GOT3 (cell line): Measurements from ENCODE around the gene ZNG1B.
"Not testable (repeated sequence)": the region's sequence is repeated elsewhere in the genome, so short reads cannot be mapped to it uniquely, and the experiment has no call there.

Source experiments
- DNase-seq: peaks from one replicate; lab custom pipeline; 2025; ENCODE audit warnings: mixed read lengths; lab: John Stamatoyannopoulos, UW

The ZNG1B gene

GRCh38 chr2:113503094-113504042 lies 65.9 kb downstream of the ZNG1B start:
- DNase-seq, result not testable (repeated sequence)

DNA sequence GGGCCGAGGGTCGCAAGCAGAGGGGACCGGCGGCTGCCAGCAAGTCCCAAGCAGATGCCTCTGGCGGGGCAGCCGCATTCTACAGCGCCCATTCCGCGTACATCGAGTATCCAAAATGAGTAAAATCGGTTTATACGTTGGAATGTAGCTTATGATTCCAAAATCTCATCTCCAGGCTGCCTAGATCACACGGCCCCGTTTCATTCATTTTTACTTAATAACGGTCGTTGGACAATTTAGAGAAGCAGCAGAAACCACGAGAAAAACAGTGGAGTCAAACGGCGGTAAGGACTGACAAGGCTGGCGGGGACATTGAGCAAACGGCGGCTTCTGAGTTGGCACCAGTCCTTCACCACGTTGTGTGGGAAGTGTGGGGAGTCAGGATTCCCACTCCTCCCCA lies 66.6 kb downstream of the ZNG1B start:
- DNase-seq, result not testable (repeated sequence)

GRCh38 chr2:113507394-113508140 lies 70.1 kb downstream of the ZNG1B start:
- DNase-seq, result not testable (repeated sequence)

- not testable (repeated sequence) for DNase-seq
Measured at GRCh38 chr2:113508187-113508586, 70.7 kb downstream of the ZNG1B start.

DNA sequence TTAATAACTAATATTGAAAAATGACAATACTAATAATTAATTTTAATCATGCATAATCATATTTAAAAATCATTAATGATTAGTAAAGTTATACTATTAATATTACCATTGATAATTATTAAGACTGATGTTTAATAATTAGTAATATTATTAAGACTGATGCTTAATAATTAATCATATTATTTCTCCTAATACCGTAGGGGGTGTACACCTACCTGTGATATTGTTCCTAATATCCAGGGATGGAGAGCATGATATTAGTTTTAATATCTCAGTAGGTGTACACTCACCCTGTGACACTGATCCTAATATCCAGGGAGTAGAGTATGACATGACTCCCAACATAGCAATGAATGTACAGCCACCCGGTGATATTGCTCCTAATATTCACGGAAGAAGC lies 73.4 kb downstream of the ZNG1B start:
- DNase-seq, result not testable (repeated sequence)

DNA sequence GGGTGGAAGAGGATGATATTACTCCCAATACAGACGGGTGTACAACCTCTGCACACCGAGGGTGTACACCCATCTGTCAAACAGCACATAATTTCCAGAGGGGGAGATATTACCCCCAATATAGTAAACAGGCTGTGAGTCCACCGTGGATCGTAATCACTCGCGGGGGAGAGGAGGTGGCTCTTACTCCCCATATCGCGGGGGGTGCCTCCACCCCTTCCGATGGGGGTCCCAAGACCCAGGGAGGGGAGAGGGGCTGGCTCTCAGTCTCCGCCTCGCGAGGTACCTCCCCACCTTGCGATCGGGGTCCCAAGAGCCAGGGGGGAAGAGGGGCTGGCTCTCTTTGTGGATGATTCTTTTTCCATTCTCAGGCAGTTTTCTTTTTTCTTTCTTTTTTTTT lies 74.4 kb downstream of the ZNG1B start:
- DNase-seq, result not testable (repeated sequence)

- DNase-seq, result not testable (repeated sequence)
Measured at GRCh38 chr2:113515457-113515856, 78.0 kb downstream of the ZNG1B start.

GRCh38 chr2:113515995-113516394 lies 78.5 kb downstream of the ZNG1B start:
- not testable (repeated sequence) for DNase-seq

GRCh38 chr2:113517025-113517424 lies 79.5 kb downstream of the ZNG1B start:
- DNase-seq, result not testable (repeated sequence)

GRCh38 chr2:113520837-113521236 lies 83.3 kb downstream of the ZNG1B start:
- not testable (repeated sequence) for DNase-seq

DNA sequence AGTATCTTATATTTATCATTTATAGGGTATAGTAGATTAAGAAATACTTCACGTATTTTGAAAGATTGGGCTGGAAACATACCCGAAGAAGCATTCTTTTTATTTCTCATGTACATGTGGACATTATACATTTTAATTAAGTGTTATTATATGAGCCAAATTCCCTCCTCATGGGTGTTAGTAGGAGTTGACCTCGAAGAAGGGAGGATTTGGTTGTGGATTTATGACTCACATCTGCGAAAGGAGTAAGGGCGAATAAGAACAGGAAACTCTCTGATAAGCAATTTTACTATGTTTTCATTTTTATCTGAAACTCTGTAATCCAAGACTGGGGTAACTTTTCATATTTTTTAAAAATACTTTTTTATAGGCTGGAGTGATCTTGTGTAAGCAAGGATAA lies 84.0 kb downstream of the ZNG1B start:
- DNase-seq, result not testable (repeated sequence)

DNA sequence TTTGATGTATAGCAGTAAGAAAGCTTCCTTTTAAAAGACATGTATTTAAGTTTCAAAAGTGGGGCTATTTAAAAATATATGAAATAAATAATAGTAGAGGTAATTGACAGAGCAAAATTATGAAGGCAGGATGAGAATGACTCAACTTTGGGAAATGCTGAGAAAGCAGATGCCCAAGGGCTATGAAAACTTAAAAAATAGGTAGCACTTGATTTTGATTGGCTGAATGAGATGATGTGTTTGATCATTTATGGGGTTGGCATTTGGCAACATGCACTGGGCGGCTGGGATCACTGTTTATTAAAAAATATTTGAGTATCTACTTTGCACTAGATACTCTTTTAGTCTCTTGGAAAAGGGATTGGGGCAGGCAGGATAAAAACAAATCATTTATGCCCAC lies 87.5 kb downstream of the ZNG1B start:
- DNase-seq, result not testable (repeated sequence)

GRCh38 chr2:113527350-113528045 lies 90.0 kb downstream of the ZNG1B start:
- DNase-seq, result not testable (repeated sequence)

DNA sequence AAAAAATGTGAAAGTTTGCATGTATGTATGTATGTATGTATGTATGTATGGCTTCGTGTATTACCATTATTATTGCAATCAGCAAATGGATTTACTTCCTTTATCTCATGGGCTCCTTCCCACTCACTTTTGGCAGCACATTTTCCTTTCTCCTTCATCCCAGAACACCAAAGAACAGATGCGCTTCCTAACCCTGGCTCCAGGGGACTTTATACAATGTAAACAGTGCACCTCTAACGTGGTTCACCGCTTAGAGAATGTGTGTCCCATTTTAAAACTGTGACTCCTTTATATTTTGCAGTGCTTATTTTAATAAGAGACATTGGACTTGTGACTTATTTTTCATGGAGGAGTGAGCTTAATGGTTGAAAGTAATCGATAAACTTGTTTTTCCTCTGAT lies 90.6 kb downstream of the ZNG1B start:
- DNase-seq, result not testable (repeated sequence)

DNA sequence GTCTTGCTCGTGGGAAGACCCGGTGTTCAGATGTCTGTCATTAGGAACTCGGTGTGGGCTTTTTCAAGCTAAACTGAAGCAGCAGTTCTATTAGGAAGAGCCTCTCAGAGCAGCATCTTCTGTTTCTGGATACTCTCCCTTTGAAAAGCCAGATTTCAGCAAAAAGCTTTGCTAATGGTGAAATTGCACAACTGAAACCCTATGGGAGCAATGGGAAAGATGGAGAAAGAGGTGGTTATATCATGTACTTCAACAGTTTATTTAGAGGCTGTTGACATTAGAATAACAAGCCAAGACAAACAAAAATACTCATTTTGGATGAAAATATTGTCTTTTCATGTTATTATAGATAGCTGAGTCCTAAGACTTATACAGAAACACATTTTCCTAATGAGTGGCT lies 91.4 kb downstream of the ZNG1B start:
- not testable (repeated sequence) for DNase-seq

GRCh38 chr2:113532991-113533390 lies 95.5 kb downstream of the ZNG1B start:
- not testable (repeated sequence) for DNase-seq

- not testable (repeated sequence) for DNase-seq
Measured at GRCh38 chr2:113536573-113536972, 99.1 kb downstream of the ZNG1B start.

DNA sequence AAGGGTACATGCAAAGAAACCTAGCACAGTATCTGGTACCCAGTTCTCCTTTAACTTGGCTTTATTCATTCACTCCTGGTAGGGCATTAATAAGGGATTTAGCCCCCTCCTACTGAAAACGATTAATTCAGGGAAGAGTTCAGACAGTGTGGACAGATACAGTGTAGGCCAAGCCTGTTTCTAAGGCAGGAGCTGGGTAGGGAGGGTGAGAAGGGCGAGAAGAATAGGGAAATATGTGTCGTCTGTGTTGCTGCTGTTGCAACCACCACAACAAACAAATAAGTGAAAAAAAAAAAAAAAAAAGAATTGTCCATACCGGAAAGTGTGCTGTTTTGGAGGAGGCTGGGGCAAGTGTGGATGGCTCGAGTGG lies 103.3 kb downstream of the ZNG1B start:
- DNase-seq, result not testable (repeated sequence)

GRCh38 chr2:113541204-113541975 lies 103.9 kb downstream of the ZNG1B start:
- DNase-seq, result not testable (repeated sequence)

GRCh38 chr2:113541976-113542485 lies 104.5 kb downstream of the ZNG1B start:
- not testable (repeated sequence) for DNase-seq

DNA sequence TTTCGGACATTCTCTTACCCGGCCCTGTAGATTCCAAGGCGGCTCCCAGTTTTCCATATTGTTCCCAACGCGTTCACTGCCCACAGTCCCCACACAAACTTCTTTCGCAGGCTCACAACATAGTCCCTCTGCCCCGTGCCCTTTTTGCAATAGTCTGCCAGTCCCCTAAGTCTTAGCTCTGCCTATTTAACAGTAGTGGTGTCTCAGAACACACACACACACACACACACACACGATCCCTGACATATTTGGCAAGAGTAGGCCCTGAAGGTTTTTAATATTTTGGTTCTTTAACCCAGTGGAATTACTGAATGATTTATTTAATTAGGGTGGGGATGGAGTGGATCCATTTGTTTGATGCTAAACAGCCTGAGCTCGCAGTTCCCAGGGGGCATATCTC lies 105.0 kb downstream of the ZNG1B start:
- DNase-seq, result not testable (repeated sequence)
